ENCODE measurements around the gene BLVRA. TPM values are rescaled to one million over a fixed set of nuclear protein-coding genes. Genes with fewer than 3 reads are reported as not detected.

BLVRA gene
- total RNA-seq, 1 experiment from 2014 or later: 40.7 TPM

- H2BK20ac ChIP-seq (ENCODE audit: low read depth, low read length, poor library complexity, severe bottlenecking): no peak overlapping the region
- H3K27me3 ChIP-seq (ENCODE audit: insufficient read depth, low read length): no peaks in the 10 kb centered on the region
- no peak overlapping the region for H3K9ac ChIP-seq (ENCODE audit: extremely low read depth, insufficient read length, low read length)
- H3K23ac ChIP-seq (ENCODE audit: insufficient read length, low read depth, low read length): no peak overlapping the region
- H4K5ac ChIP-seq (ENCODE audit: insufficient read length, low read depth, low read length): no peak overlapping the region
- no peaks in the 10 kb centered on the region for H3K79me1 ChIP-seq (ENCODE audit: insufficient read depth, low read depth, low read length, poor library complexity, severe bottlenecking)
- no peak overlapping the region for H3K4ac ChIP-seq (ENCODE audit: low read depth, low read length)
- whole genome bisulfite sequencing (ENCODE audit: extremely low coverage, insufficient read length, low lambda C conversion rate): no CpG with 5 or more reads among the region's 5 CpGs
- H3K79me2 ChIP-seq (ENCODE audit: insufficient read depth, low read length): no peaks in the 10 kb centered on the region
- no peak overlapping the region for H3K27ac Mint-ChIP-seq
- H2AFZ ChIP-seq (ENCODE audit: low read length): no peak overlapping the region
- no peak overlapping the region for H2BK120ac ChIP-seq (ENCODE audit: low read depth, low read length, poor library complexity, severe bottlenecking)
- no peak overlapping the region for H2BK15ac ChIP-seq (ENCODE audit: low read depth, low read length)
- H3K4me1 ChIP-seq (ENCODE audit: insufficient read depth, low read length): no peaks in the 10 kb centered on the region
- no peak overlapping the region for H3K56ac ChIP-seq (ENCODE audit: insufficient read length, low read depth, low read length)
- no peak overlapping the region for H3K14ac ChIP-seq (ENCODE audit: insufficient read depth, low read length)
- no peak overlapping the region for H3K4me2 ChIP-seq (ENCODE audit: insufficient read depth, insufficient read length, low read length)
- H2BK5ac ChIP-seq (ENCODE audit: insufficient read length, low read length): no peak overlapping the region
- H4K91ac ChIP-seq (ENCODE audit: insufficient read length, low read depth, low read length): no peak overlapping the region
- no peaks in the 10 kb centered on the region; the same call in 1 of the 2 replicates for H3K27me3 Mint-ChIP-seq (ENCODE audit: low read depth)
- H2AK5ac ChIP-seq (ENCODE audit: insufficient read length, low read length): no peak overlapping the region
- H3K18ac ChIP-seq (ENCODE audit: insufficient read length, low read depth, low read length): no peak overlapping the region
- no peak overlapping the region for H3K27ac ChIP-seq (ENCODE audit: insufficient read length, low read depth, low read length)
- TF ChIP-seq CTCF (conservative IDR thresholded peaks at IDR 0.05): no peak
- H3K4me1 Mint-ChIP-seq: no peaks in the 10 kb centered on the region
- H3T11ph ChIP-seq (ENCODE audit: low read length): no peak overlapping the region
- no peak overlapping the region for H3K4me3 Mint-ChIP-seq
- H3K9me3 Mint-ChIP-seq: no peaks in the 10 kb centered on the region
- no peaks in the 10 kb centered on the region for H3K23me2 ChIP-seq (ENCODE audit: insufficient read length, low read depth, low read length, poor library complexity, severe bottlenecking)
- H4K8ac ChIP-seq (replicated peaks; ENCODE audit: insufficient read length, low read depth, low read length): no peak overlapping the region
- no peaks in the 10 kb centered on the region for H3K9me3 ChIP-seq (ENCODE audit: control insufficient read depth, low read depth, low read length)
- no peak overlapping the region for H2BK12ac ChIP-seq (ENCODE audit: insufficient read length, low read depth, low read length)
- no peak for DNase-seq
- no peaks in the 10 kb centered on the region for H4K20me1 ChIP-seq (ENCODE audit: control insufficient read depth, insufficient read depth, insufficient read length)
- peaks cover 8 to 26% (median 21%) of the 10 kb centered on the region in 3 experiments; a peak in 6 of 7 replicates for H3K36me3 Mint-ChIP-seq (ENCODE audit: insufficient read depth in 1 of 3, low read depth in 3 of 3)
Observed at GRCh38 chr7:43790834-43791233, 32.4 kb downstream of the BLVRA start.

Data from H9 (cell line).